ENCODE data around the gene ANAPC10.
"Not testable (repeated sequence)": the region's sequence is repeated elsewhere in the genome, so short reads cannot be mapped to it uniquely, and the experiment has no call there.

Gene ANAPC10, protein sequence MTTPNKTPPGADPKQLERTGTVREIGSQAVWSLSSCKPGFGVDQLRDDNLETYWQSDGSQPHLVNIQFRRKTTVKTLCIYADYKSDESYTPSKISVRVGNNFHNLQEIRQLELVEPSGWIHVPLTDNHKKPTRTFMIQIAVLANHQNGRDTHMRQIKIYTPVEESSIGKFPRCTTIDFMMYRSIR

DNA sequence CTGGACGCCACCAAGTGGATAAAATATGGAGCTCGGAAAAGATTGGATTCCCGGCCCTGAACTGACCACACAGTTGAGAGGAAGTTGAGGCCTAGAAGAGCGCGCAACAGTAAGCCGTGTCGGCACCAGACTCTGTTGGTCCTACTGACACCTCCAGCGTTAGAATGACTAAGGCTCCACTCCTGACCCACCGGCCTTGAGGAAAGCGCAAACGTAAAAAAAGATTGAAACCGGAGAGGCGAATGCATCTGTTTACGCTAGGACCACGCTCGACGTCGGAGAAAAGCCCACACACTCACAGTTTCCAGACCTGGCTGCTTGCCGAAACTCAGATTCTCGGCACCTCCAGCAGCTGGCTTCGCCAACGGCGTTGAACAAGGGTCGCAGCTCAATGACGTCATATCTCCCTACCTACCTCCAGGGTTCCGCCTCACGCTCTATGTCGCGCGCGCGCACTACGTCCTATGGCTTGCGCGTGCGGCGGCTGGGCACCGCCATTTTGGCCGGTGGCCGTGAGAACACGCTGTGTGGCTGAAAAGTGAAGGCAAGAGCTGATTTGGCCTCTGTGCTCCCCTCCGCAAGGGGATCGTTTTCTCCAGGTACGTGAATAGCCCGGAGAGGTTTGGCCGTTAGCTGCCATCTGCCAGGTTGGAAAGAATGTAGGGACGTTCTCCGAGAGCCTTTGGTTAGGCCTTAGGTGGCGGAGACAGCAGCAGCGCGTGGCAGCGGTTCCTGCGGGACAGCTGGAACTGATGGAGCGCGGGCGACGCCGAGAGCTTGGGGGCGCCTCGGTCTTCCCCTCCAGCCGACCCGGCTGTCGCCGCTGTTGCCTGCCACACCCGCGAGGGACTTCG, at the start of gene ANAPC10, which contains the start of gene ABCE1:
TSS of gene ANAPC10 (minus strand) at position 376 of the 854 bp plus-strand sequence. CDS start 2,097 bp downstream, outside the sequence.
TSS of gene ABCE1 (plus strand) at position 491 of the 854 bp plus-strand sequence. CDS start 6,102 bp downstream, outside the sequence.
- DNase-seq = peak; percentile 98

DNA sequence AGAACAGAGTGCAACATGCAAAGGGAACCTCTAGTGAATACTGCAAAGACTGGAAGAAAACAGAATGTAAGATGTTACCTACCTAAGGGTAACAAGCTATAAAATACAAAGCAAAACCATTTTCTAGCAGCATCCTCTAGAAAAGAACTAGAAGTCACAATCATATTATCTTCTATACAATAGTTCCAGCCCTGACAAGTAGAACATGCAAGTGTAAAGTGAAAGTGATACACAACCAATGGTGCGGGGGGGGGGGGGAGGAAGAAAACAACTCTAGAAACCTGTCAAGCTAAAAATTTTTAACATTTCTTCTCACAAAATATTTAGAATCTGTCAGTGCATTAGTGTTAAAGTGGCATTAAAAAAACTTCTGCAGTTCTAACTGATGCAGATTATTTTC, 38.2 kb upstream of the ANAPC10 start:
- not testable (repeated sequence) for DNase-seq

DNA sequence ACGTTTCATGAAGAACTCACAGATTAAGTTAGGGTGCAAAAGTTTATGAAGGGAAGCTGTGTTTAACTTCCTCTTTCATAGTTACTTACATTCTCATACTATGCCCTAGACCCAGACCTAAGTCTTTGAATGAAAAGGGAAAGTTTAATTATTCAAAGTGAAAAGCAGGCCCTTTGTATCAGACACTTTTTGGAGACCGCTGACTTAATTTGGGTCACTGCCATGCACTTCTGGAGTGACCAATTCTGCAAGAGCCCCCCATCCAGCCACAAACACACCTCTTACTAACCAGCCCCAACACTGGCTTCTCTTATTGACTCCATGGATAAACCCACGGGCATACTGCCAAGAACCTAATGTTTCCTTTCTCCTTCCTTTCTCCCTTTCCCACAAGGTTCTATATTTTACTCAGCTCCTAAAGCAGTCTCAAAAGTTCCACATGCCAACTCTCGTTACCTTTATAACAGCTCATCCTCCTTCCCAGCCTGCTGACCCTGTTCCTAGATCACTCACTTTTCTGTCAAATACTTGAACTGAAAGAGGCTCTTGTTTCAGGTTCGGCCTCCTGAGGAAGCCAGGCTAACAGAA, 34.6 kb upstream of the ANAPC10 start:
- DNase-seq = peak; percentile 8

DNA sequence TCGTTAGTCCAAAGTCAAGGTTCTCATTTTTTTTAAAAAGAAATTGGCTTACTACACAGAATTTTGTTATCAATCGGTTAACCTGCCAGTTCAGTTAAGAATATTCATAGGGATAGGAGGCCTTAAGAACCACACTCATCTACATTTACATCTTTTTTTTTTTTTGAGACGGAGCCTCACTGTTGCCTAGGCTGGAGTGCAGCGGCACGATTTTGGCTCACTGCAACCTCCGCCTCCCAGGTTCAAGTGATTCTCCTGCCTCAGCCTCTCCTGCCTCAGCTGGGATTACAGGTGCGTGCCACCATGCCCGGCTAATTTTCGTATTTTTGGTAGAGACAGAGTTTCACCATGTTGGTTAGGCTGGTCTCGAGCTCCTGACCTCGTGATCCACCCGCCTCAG, 33.9 kb upstream of the ANAPC10 start:
- no peak for DNase-seq

DNA sequence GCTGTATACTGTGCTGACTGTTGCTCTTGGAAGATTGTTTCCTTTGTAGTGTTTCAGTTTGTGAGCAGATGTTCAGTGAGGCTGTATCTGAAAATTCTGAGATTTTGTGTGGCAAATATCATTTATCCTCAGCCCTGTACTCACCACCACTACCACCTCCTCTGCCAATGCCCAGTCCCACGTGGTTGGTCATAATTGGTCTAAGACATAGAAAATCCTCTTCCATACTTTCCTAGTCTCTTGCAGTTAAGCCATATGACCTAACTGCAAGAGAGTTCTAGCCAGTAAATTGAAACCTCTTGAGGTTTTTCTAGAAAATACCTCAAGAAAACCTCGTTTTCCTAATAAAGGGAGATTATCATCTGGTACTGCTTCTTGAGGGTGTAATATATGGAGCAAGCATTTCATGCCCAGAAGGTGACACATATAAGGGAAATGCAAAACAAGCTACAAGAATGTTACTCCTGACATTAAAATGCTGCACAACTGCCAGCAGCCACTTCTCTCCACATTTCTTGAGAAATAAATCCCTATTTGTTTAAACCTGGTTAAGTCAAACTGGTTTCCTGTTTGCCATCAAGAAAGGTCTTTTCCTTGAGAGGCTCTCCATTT, 32.9 kb upstream of the ANAPC10 start:
- peak; percentile 35 for DNase-seq

DNA sequence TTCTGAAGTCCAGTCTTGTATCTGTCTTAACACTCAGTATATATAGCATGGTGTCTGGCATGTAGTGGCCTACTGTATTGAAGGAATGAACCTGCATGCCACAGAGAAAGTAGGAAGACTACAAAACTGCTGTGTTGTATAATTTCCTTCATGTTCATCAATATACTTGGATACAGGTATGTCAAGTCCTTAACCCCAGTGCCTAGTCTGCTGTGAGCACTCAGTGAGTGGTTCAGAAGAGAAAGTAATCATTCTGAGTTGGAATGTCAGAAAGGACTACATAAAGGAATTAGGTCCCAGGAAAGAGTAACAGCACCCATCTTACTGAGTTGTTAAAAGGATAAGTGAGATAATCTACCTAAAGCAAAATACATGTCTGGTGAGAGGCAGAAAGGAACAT, 32.1 kb upstream of the ANAPC10 start:
- DNase-seq = peak; percentile 71

DNA sequence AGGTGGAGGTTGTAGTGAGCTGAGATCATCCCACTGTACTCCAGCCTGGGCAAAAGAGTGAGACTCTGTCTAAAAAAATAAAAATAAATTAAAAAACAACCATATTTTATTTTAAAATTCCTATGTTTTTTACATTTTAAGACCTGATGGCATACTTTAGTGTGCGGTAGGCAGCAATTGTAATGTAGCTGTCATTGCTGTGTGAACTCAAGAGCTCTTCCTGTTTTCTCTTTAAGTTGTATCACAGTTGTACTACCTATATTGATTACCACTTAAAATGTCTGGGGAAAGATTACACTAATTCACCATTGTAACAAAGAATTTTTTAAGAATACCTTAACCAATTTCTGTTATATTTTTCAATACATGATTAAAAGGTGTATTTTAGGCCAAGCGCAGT, 27.4 kb upstream of the ANAPC10 start:
- DNase-seq = no peak

DNA sequence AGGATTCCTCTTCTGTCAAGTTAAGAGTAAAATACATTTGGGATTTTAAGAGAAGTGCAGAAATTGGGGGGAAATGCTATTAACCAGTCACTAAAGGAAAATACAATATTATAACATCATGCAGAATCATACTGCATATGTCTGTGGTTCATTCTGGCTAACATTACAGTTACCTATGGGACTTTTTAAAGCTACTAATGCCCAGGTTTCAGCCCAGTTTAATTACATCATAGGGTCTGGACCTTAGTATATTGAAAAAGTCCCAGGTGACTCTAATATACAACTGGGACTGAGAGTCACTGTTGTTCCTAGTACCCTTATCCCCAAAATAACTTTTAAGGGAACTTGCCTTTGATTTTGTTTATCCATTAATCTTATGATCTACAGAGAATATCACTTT, 10.1 kb upstream of the ANAPC10 start:
- DNase-seq = no peak

DNA sequence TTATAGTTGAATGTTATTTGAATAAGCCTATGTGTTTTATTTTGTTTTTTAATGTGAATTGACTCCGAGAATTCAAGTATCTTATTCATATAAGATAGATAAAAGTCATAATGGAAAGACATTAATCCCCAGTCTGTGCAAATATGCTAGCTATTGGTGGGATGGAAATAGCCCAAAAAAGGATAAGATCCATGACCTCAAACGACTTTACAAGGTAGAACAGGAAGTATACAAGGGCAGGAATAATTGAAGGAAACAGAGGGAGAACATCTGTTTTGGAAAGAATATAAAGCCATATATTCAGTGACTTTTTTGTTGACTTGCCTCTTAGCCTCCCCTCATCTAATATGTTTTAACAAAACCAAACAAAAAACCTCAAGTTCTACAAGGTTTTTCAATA, 9.1 kb upstream of the ANAPC10 start:
- DNase-seq = no peak

DNA sequence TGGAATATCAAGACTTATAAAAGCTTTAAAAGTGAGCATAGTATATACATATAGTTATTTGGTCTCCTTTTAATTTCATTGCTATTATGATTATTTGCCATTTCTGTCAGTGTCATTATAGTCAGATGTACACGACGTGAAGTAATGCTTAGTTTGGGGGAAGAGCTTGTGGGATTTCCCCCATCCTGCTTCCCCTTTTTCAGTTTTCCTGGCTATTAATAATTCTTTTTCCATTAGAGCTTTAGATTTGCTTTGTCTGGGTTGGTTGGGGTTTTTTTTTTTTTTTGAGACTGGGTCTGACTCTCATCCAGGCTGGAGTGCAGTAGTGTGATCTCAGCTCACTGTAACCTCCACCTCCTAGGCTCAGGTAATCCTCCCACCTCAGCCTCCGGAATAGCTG, 5.5 kb upstream of the ANAPC10 start:
- no peak for DNase-seq

DNA sequence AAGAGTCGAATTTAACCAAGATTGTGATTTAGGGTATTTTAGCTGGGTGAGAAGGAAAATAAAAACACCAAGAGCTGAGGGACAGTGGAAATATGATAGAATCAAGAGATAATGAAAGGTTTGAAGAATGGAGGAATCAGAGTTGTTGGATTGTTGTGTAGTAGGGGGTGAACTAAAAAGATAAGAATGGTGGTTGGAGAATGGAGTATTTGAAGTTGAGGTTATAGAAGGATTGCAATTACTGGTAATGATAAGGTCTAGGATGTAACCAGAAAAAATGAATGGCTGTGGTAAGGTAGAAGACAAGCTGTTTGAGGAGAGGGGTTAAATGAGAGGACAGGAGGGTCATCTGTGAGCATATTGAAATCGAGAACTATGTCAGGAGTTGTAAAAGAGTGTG, 4.6 kb upstream of the ANAPC10 start:
- DNase-seq = no peak

DNA sequence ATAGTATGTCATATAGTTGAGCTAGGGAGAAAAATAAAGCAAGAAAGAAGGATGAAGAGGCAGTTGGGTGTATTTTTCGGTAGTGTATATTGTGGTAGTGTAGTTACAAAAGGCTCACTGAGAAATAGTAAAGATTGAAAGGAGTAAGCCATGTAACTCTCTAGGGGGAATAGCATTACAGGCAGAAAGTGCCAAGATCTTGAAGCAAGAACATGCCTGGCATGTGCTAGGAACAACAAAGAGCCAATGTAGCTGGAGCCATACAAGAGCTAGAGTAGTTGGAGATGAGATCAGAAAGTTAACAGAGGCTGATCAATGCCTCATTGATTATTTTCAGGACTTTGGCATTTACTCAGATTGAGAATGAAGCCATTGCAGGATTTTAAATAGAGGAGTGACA, 3.1 kb upstream of the ANAPC10 start:
- DNase-seq = no peak

DNA sequence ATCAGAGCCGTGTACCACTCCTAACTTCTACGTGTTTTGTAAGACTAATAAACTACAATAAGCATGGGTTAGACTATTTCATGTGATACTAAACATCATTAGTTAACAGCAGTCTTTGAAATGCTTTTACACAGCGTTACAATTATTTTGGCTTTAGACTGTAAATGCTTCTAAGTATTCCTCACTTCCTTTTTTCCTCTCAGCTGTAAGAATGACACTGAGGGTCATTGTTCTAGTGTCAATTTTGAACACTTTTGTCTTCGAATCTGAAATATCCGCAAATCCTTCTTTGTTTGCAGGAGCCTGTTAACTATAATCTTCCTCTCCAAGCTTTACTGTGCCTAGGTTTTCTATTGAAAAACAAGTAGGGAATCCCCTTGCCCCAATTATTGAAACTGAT, 1.7 kb upstream of the ANAPC10 start:
- no peak for DNase-seq

DNA sequence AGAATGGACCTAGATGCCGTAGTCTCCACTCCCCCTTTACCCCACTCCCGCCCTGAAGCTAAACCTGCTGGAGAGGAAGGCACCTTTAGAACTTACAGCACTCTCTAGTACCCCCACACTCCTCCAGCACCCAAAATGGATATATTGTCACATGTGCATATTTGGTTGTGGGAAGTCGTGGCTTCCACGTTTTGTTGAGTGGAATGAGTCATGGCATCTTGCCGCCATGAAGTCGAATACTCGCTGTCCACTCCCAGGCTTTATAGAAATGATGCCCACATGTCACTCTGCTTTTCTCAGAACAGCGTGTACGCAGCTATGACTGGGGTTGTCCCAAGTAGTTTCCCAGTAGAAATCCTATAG, 660 bp upstream of the ANAPC10 start:
- DNase-seq = peak; percentile 60

DNA sequence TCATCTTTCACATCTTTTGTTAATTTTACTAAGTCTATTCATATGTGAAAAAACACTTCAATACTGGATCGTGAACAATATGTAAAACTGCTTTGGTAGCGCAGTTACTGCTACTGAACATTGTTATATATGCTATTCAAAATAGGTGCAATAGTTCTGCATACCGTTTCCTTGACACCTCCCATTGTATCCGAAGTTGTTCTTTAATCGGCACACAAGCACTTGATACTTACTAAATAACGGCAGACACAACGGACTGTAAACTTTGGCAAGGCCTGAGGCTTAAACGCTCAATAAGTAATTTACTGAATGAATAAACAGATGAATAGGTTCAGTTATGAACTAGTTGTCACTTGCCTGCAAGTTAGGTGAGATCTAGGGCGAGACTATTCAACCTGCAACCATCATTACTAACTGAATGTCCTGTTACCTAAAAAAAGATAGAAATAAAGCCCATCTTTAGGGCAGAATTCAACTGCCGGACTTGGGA, 620 bp downstream of the ANAPC10 start:
- no peak for DNase-seq

DNA sequence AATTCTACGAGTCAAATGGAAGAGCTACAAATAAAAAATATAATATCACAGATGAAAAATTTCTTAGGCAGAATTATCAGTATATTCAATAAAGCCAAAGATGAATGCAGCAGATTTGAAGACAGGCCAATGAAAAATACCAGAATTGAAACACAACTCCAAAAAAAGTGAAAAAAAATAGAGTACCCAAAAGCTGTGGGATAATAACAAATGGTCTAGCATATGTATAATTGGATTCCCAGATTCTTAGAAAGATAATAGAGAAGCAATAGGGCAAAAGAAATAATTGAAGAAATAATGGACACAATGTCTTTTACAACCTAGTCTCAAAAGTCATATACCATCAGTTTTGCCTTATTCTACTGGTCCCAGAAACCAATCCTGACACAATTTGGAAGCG, 4.4 kb downstream of the ANAPC10 start:
- no peak for DNase-seq

DNA sequence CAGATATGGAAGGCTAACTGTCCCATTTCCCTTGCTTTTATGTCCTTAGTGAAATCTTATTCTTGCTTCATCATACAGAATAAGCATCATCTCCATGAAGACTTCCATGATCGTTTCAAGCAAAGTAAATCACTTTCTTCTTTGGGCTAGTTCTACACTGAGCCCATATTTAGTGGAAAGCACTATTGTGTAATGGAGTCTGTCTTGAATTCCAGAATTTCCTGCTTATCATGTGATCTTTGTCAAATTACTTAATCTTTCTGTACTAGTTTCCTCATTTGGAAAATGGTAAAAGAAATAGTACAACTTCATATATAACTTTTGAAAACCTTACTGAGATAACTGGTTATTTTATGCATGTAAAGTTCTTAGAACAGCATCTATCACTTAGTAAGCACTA, 7.6 kb downstream of the ANAPC10 start:
- no peak for DNase-seq

DNA sequence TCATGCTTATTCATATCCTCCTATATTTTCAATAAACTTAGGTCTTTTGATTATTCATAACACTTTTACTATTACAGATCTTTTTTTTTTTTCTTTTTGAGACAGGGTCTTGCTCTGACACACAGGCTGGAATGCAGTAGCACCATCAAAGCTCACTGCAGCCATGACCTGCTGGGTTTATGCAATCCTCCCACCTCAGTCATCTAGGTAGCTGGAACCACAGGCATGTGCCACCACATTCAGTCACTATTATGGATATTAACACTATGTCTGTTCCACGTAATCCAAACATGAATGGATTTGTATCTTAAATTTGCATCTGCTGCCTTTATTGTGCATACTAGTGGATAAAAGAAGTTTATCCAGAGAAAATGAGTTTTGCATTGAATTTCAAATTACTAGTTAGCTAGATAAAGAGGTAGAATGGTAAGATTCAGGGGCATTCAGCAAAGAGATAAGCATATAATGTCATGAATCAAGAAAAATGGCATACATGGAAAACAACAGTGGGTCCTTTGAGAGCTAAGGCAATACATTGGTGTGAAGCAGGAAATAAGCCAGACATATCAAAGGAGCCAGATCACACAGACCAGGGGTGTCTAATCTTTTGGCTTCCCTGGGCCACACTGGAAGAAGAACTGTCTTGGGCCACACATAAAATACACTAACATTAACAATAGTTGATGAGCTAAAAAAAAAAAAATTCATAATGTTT, 13.9 kb downstream of the ANAPC10 start:
- DNase-seq = no peak

DNA sequence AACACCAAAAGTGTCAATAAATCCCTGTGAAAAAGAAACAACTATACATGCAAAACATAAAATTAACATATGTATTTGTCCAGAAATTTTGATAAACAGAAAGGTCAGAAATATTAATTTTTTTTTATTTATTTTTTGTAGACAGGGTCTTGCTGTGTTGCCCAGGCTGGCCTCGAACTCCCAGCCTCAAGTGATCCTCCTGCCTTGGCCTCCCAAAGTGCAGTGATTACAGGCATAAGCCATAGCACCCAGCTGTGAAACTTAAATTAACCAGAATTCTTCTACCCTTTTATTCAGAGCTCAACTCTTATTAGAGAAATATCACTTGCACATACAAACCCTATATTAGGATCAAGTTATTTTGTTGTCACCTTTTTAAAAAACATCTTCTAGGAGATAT, 16.2 kb downstream of the ANAPC10 start:
- no peak for DNase-seq

DNA sequence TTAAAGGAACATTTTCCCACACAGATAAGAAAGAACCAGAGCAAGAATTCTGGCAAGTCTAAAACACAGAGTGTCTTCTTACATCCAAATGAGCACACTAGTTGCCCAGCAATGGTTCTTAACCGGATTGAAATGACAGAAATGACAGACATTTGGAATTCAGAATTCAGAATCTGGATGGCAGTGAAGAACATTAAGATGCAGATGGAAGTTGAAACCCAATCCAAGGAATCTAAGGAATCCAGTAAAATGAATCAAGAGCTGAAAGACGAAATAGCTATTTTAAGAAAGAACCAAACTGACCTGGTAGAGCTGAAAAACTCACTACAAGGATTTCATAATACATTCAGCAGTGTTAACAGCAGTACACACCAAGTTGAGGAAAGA, 21.5 kb downstream of the ANAPC10 start:
- no peak for DNase-seq

DNA sequence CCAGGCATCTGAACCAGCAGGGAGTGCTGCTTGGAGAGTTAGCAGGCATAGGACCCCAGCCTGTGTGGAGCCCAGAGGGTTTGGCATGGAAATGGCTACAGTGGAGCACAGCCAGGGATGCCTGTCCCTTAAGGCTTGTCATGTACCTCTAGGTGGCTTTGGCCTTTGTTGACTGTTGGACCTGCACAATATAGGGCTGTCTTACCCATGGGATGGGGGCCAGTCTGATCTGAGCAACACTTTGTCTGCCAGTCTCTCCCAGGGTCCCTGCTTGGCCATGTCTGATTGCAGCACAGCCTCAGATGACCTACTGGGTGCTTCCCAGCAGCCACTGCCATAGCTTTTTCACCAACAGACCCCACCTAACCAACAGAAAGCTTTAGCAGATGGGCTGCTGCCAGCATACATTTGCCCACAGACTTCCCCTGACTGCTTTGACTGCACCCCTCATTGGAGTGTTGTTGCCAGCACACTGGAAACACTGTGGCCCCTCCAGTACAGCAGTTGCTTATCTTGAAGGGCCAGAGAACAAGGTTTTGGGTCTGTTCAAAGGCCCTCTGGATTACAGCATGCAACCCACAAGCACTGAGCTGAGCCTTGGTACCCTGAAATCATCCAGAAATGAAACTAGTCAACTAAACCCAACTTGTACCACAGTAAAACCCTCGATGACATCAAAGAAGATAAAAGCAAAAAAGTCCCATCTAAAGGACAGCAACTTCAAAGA, 22.1 kb downstream of the ANAPC10 start:
- no peak for DNase-seq

DNA sequence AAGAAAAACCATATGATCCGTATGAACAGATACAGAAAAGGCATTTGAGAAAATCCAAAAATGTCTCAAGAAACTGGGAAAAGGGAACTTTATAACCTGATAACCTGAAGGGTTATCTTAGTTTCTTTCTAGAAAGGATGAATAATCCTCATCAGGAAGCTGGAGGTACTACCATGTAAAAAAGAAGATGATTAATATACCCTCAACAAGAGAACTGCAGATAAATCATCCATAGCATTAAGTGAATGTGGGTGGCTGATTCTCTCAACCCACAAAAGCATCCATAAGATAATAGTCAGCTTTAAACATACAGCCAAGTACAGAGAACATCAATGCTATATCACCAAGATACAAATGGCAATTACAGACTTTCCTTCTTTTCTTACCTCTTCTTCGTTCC, 26.4 kb downstream of the ANAPC10 start:
- no peak for DNase-seq
